GM21515 (cell line): ENCODE measurements around the gene GLRX3.
A peak's percentile ranks its signal among the peaks of the same experiment; 100 is the strongest.

Source experiments
- ATAC-seq: cut with Tn5 transposase; IDR thresholded peaks from one replicate; pipeline ENCODE4 v1.9.1; 2021; ENCODE audit not compliant: unreplicated experiment

GLRX3 gene

DNA sequence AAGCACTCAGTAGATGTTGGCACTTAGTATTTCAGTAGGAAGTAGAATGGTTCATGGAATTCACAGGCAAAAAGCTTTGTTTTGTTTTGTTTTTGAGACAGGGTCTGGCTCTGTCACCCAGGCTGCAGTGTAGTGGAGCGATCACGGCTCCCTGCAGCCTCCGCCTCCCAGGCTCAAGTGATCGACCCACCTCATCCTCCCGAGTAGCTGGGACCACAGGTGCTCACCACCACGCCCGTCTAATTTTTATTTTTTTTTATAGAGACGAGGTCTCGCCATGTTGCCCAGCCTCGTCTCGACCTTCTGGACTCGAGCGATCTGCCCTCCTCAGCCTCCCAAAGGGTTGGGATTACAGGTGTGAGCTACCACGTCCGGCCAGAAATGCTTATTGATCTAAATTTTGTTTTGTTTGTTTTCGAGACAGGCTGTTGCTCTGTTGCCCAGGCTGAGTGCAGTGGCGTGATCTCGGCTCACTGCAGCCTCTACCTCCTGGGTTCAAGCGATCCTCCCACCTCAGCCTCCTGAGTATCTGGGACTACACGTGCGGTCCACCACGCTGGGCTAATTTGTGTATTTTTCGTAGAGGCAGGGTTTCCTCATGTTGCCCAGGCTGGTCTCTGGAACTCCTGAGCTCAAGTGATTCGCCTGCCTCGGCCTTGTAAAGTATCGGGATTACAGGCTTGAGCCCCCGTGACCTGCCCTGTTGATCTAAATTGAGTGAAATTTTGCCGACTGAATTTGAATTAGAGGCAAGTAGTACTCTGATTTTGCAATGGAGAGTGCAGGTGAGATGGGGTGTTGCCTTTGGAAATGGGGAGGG, 1.7 kb downstream of the GLRX3 start:
- ATAC-seq, result no peak

DNA sequence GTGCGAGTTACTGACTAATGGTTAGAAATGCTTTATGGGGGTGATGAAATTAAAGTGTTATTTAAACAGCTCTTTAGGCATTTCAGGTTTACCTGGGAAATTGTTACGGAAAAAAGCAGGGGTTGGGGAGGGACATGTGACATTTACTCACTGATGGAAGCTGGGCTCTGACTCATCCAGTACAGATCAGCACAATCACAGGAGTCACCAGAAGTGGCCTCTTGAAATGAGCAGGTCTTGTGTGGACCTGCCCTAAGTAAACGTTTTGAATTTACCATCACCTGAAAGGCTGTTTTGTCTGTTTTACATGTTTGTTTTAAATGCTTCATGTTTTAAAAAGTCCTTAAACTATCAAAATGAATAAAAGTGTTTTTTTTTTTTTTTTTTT, 2.3 kb downstream of the GLRX3 start:
- no peak for ATAC-seq

DNA sequence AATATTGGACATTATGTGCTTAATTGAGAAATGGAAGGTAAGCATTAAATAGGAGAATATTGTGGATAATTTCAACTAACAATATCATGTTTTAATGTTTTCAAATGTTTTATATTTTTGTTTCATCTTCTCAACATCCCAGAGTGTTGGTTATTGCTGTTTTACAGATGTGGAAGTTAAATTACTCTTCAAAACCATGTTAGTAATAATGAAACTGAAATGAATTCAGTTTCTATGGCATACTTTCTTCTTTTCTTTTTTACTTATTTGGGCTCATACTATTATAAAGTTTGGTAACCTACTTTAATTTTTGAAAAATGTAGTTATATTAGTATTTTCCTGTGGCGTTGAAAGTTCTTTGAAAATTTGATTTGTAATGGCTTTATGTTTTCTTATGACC, 4.2 kb downstream of the GLRX3 start:
- ATAC-seq, result no peak

DNA sequence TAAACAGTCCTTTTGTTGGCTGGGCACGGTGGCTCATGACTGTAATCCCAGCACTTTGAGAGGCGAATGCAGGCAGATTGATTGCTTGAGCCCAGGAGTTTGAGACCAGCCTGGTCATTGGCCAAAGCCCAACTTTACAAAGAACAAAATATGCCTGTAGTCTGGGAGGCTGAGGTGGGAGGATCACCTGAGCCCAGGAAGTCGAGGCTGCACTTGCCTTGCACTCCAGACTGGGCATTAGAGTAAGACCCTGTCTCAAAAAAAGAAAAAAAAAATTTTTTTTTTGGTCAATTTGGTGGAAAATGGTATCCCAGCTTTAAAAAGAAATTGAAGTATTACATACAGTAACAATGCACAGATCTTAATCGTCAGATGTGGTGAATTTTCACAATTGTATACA, 4.8 kb downstream of the GLRX3 start:
- no peak for ATAC-seq

DNA sequence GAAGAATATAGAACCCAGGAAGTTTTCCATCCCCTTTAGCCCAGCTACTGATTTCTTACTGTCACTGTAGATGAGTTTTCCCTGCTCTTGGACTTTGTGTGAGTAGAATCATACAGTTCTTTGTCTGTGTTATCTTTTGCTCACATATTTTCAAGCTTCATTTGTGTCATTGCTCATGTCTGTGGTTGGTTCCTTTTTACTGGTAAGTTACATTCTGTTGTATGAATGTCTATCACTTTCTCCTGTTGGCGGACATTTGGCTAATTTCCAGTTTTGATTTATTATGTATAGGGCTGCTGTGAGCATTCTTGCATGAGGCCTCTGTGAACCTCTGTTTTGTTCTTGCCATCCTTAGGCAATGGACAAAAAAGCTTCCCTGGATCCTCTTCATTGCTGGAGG, 5.3 kb downstream of the GLRX3 start:
- ATAC-seq, result peak; percentile 29

DNA sequence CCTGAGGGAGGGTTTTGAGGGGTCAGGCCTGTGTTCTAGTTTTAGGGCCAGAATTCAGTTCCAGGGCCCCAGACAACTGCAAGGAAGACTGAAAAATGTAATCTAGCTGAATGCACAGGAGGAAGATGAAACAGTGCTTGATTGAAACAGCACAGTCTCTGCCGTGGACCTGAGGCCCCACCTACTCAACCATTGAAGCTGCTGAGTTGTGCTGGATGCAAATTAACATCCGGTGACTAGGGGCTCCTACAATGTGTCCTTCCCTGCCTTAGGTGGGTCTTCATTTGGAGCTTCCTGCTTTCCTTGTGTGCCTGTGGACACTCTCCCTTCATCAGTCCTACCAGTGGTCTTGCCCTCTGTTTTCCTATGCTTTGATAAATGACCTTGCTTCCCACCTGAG, 5.7 kb downstream of the GLRX3 start:
- peak; percentile 83 for ATAC-seq

DNA sequence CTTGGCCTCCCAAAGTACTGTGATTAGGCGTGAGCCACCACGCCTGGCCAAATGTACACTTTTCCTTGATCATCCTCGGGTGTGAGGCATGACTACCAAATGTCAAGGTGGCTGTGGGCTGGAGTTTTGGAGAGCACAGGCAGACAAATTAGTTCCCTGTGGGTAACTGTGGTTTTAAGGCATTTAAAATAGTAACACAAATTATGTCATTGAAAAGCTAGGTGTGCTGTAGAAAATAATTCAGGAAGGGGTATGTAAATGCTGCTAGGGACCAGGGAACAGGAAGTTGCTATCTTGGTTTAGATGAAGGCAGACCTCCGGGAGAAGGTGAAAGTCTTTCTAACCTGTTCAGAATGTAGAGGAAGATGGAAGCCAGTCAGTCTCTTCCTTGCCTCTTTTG, 9.9 kb downstream of the GLRX3 start:
- ATAC-seq, result no peak

DNA sequence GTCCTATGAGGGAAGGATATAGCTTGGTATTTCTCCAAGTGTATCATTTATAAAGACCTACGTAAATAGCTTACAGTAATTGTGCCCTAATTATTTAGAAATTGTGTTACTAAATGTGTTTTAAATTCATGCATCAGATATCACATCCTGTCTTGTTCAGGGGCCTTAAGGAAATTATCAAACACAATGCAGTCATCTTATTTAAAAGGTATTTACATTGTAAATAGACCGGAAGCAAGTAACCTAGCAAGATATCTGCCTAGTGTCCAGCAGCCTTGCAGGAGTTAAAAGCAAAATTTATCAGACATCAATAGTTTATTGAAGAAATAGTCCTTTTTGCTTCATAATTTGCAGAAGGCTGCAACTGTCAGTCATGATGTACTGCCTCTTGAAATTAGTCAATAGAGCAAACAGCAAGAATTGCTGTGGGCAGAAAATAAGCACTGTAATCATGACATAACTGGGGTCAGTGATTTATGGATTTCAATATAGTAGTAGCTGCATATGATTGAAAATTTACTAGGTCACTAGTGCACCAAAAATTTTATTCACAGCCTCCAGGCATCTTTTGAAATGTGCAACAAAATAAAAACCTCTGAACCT, 23.1 kb downstream of the GLRX3 start:
- ATAC-seq, result no peak

DNA sequence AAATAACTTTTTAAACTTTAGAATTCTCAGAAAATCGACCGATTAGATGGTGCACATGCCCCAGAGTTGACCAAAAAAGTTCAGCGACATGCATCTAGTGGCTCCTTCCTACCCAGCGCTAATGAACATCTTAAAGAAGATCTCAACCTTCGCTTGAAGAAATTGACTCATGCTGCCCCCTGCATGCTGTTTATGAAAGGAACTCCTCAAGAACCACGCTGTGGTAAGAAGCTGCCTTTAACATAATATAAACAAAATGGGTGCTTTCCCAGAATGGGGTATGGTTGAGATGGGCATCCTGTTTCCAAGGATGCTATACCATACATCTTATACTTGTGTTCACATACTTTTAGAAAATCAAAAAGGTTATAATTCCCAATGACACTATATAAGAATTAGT, 24.6 kb downstream of the GLRX3 start:
- ATAC-seq, result no peak

DNA sequence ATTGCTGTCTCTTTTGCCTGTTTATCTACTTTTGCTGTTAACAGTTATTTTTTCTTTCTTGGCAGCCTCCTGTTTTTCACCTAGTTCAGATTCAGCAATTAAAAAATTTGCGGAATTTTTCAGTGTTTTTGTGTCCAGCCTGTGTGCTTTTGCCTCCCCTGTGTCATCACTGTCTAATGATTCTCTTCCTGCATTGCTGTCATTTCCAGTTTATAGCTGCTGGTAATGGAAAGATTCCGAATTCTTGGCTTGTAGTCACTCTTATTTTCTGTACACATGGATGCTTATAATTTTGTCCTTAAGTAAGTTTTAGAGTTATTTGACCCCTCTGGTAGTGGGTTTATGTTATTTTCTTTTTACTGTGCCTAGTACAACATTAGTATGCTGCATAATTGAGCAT, 25.1 kb downstream of the GLRX3 start:
- no peak for ATAC-seq

DNA sequence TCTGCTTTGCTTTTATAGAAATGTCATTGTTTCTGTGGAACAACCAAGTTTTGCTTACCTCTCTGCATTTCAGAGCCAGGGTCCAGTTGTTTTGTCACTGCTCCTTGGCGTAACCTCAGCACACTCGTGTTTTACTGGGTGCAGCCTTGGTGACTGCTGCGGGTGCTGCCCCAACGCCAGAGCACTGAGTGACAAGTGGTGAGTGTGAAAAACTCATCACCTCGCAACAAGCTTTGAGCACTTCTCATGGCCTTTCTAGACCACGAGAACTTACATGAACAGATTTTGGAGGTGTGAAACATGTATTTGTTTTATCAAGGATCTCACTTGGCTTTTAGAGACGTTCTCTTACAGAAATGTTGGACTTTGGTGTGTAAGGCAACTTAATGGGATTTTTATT, 31.0 kb downstream of the GLRX3 start:
- ATAC-seq, result no peak

DNA sequence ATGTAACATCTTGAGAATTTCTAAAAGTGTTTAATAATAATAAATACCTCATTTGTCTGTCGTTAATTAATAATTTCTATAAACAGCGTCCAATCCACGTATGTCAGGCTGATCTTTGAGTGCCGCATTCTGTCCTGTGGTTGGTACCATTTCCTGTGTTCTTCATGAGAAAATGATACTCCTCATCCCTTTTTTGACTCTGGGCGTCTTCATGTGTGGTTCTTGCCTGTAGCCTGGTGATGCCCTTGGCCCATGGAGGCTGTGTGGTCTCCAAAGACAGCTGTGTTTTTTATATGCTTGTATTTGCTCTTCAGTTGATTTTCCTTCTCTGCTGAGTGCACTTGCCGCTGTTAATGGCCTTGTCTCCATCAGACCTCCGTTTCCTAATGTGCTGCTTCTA, 31.5 kb downstream of the GLRX3 start:
- ATAC-seq, result no peak

DNA sequence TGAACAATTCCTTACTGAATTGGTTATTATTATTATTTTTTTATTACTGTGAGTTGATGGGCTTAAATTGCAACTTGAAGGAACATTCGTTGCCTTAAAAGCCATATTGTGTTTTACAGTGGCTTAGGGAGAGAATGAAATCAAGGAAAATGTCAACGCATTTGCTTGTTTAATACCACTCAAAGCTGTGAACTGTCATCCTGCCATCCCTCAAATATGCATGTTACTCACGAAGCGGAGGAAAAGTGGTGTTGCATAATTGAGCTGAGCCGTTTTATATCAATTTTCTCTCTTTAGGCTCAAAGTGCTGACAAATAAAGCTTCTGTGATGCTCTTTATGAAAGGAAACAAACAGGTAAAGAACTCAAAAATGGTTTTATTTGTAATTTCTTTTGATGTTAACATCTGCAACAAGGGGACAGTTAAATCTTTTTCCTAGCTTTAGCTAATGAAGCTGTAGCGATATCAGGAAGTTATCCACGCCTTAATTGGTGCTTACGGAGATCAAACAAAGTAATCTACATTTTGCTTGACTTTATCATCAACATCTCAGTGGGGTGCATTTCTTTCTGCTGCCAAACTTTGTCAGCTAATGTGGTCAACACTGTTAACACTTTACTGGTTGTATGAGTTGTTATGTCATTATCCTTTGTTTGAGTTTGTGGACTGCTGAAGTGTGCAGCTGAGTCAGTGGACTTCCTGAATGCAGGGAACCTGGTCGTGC, 33.1 kb downstream of the GLRX3 start:
- ATAC-seq, result no peak

DNA sequence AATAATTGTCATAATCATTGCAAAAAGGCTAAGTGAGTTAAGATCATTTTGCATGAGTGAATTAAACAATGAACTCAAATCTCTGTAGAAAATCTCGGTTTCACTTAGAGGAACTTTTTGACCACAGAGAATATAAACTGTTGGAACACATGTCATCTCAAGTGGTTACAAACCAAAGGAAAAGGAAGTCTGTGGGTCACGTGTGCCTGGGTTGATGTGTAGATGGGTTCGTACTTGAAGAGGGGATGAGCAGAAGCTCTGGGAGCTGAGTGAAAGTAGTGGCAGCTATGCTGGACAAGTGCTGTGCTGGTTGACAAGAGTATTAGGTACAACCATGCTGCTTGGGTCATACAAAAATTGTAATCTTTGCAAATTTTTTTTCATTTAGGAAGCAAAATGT, 35.0 kb downstream of the GLRX3 start:
- ATAC-seq, result no peak

DNA sequence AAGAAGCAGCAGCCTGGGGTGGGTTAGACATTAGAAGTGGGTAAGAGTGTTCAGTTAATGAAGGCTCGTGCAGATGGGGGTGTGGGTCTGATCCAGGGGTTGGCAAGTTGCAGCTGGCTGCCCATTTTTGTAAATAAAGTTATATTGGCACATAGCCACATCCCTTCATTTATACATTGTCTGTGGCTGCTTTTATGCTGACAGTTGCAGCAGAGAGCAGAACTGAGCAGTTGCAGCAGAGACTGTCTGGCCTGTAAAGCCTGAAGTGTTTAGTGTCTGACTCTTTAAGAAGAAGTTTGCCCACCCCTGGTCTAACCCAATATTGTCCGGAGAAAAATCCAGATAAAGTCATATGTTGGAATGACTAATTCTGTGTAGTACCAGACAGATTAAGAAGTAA, 38.1 kb downstream of the GLRX3 start:
- no peak for ATAC-seq

DNA sequence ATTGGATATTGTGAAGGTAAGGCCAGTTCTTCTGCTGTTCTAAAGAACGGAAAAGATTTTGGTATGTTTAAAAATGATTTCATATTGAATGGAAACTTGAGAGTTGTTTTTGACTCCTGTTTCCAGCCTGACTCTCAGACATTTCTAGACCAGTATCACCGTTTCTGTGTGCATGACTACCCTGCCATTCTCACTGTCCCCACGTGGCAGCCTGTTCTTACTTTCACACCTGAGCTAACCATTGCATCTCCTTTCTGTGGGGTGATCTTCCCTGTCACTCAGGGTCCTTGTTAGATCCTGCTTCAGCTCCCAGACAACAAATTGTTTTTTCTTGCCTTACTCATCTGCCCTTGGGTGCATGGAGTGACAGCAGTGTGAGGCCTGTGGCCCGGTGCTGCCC, 38.9 kb downstream of the GLRX3 start:
- no peak for ATAC-seq

DNA sequence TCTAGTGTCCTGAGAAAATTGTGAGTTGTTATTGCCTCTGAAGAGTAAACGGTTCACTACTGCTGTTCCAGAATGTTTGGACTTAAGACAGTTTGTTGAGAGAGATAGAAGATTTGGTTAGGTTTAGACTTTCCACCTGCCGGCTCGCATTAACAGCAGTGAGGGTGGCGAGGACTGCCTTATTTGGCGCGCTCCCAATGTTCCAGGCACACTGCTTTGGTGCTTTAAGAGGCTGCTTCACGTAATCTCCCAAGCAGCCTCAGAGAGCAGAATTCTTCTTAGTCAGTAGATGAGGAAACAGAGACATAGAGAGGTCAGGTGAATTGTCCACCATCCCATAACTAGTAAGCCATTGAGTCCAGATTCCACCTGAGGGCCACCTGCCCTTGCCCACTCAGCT, 41.1 kb downstream of the GLRX3 start:
- ATAC-seq, result no peak

DNA sequence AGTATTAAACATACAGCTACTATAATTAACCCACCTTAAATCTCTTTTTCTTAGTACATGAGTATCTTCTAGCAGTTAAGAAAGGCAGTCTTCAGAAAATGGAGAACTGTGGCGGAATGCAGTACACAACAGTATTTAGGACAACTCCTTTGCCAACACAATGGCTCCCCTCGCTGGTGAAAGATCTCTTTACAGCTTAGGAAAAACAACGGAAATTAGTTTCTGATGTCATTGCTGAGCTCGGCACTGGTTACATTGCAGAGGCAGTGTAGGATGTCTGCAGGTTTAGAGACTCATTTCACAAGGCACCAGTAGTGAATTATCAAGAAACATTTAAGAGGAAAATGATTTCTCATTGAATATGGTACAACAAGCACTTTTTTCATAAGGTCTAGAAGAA, 43.4 kb downstream of the GLRX3 start:
- no peak for ATAC-seq

DNA sequence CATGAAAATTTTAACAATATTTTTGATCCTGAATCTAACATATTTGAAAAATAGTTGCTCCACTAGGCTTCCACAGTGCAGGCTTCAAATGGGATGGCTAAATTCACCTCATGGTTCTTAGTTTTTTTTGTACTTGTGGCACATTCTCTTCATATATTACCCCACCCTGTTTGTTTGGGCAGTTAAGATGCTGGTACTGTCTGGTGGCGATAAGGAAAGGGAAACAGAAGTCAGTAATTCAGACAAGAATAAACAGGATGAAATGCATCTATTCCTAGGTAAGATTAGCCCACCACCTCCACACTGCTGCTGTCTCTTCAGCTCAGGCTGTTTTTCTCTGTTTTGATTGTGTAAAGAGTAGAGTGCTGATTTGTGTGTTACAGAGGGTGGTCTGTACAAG, 44.2 kb downstream of the GLRX3 start:
- no peak for ATAC-seq

DNA sequence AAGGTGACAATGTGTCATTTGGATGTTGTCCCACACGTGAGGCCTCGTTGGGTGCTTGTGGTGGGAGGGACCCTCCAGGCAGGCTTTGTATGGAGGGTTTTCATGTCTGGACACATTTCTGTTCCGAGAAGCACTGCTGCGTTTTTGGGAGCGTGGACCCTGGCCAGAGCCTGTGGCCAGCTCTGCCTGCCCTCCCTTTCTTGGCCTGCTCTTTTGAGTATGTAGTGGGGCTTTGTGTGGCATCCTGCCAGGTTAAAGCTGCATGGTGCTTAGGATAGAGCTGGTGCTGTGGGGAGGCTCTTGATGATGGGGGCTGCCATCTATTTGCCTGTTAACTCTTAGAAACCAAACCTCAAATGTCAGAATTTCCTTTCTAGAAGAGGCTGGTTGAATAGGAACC, 45.7 kb downstream of the GLRX3 start:
- ATAC-seq, result no peak

DNA sequence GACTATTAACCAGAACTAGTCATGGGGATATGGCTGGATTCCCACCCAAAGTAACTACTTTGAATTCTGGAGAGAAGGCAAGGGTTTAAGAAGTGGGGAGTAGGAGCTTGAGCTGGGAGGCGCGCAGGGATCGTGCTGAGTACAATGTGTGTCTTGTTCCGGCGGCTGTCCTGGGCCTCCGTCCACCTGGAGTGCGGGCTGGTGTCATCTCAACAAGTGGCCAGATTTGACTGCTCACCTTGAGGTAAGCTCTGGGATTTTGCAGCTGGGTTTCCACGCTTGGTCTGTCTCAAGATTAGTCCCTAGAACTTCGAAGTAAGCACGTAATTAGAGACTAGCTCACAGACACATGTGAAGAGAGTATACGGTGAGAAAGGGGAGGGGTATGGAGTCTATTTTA, 49.4 kb downstream of the GLRX3 start:
- no peak for ATAC-seq
